GM21360 (cell line): ENCODE results near the gene REV3L.
A peak's percentile ranks its signal among the peaks of the same experiment; 100 is the strongest.
"Not testable (repeated sequence)": the region's sequence is repeated elsewhere in the genome, so short reads cannot be mapped to it uniquely, and the experiment has no call there.

Source experiments
- ATAC-seq: cut with Tn5 transposase; IDR thresholded peaks from one replicate; pipeline ENCODE4 v1.9.1; 2021; ENCODE audit warnings: mild to moderate bottlenecking, moderate library complexity; ENCODE audit not compliant: unreplicated experiment

The REV3L gene

DNA sequence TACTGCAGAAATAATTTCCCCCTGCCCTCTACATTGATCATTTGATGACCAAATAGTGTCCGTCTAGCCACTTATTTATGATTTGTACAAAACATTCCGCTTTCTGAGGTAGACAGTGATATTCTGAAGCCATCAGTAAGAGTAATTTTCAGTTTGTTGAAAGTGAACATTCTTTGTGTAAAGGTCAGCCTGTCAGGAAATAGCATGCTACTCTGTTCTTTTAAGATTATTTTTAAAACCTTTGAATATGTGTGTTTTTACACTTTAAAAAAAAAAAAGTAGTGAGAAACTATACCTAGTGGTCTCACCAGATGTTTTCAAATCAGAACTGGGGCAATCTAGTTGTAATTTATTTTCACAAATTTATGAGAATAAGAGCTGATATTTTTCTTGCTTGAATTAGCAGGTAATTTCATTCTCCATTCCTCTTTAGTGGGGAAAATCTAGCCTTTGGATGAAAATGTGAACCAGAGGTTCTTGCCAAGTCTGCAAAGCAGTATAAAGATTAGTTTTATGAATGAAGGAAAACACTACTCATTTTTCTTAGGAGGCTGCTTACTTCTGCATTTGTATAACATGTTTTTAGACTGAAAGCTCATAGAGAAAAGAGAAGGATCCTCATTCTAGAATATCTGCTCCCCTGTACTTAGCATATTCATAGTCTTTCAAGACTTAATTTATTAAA is 12.1 kb upstream of the REV3L start:
- ATAC-seq = no peak

DNA sequence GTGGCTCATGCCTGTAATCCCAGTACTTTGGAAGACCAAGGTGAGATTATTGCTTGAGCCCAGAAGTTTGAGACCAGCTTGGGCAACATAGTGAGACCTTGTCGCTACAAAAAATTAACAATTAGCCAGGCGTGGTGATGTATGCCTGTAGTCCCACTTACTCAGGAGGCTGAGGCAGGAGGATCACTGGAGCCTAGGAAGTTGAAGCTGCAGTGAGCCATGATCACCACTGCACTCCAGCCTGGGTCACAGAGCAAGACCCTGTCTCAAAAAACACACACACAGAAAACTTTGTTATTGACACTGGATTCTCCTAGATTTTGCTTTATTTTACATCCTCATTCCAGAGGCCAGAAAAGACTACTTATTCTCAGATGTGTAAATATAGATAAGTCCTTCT is 9.5 kb upstream of the REV3L start:
- no peak for ATAC-seq

DNA sequence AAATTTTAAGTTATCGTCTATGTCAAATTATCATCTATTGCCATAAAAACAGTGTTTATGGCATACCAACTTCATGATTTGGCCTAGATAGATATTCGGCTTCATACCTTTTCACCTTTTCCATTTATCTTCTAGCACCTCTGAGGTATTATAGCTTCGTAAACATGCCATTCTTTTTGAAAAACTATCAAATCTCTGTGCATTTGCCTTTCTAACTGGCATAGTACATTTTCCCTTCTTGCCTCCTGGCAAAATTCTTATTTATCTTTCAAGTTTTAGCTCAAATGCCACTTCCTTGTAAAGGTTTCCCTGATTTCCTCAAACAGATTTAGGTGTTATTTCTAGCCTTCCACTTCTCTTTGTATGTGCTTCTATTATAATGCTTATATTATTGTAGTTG is 7.0 kb upstream of the REV3L start:
- ATAC-seq = no peak

DNA sequence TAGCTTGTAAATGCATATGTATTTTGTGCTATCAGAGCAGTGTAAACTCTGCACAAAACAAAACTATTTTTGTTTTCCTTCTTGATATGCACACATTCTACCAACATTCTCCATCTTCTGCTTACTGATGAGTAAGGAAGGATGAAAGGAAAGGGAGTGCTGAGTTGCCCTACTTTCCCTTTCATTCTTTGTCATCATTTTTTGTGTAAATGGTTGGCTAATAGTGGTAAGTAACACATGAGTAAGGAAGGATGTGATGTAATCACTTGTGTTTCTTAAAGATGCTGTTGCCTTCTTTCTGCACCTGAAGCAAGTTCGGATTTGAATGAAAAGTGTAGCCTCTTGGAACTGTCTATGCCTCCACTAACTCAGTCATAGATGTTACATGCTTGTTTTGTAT is 4.6 kb upstream of the REV3L start:
- peak; percentile 24 for ATAC-seq

DNA sequence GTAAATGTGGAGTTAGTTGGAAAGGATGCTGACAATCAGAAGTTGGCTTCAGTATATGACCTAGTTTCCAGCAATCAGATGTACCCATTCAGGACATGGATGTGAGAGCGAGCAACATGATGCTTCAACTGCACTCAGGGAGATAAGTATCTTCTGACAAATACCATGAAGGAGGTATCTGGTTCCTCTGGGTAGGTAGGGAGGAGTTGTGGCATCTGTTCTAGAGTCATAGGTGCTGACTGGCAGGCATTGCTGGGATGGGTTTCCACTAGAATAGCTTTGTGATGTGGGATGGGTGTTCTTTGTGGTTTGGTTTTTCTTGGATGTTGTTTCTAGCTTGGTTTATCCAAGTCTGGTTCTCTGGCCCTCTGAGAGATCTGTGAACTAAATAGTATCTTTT is 3.9 kb upstream of the REV3L start:
- ATAC-seq = no peak

DNA sequence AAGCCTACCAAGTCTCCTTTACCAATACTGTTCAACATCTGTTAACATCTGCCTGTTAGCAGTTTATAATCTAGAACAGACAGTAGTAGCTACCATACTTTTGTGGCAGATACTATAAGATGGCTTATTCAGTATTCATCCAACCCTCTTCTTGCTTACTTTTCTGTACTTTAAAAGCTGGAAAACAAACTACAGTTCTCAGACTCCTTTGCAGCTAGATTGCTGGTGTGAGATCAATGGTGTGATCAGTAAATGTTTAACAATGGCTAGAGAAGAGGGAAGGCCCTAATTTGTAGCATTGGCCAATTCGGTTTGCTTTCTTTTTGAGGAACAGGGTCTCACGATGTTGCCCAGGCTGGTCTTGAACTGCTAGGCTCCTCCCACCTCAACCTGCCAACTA is 3.5 kb upstream of the REV3L start:
- no peak for ATAC-seq

DNA sequence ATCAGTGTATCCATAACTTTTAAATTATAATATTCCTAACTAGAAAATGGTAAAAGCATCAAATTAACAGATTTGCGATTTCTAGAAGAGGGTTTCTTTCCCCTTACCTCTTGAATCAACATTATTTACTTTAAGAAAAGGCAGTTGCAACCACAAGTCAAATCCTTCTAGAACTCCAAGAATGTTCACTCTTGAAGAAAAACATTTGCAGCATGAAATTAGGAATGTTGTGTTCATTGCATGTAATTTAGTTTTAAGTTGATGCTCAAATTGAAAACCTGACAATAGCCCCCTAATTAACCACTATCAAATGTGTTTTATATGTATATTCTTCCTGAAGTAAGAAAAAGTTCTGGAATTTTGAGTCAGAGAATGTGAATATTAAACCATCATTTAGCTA is 2.3 kb upstream of the REV3L start:
- no peak for ATAC-seq

DNA sequence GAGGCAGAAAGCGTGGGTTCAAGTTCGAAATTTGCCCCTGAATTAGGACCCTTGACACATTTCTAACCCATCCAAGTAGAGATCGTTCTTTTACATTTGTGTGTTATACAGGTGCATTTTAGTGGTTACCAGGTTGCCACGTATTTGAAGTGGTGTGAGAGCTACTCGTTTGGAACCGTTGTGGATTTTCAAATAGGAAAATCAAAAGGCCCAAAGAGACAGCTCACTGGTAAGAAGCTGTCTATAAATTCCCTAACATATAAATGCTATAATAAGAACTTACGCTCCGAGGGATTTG is 1.6 kb upstream of the REV3L start:
- ATAC-seq = no peak

DNA sequence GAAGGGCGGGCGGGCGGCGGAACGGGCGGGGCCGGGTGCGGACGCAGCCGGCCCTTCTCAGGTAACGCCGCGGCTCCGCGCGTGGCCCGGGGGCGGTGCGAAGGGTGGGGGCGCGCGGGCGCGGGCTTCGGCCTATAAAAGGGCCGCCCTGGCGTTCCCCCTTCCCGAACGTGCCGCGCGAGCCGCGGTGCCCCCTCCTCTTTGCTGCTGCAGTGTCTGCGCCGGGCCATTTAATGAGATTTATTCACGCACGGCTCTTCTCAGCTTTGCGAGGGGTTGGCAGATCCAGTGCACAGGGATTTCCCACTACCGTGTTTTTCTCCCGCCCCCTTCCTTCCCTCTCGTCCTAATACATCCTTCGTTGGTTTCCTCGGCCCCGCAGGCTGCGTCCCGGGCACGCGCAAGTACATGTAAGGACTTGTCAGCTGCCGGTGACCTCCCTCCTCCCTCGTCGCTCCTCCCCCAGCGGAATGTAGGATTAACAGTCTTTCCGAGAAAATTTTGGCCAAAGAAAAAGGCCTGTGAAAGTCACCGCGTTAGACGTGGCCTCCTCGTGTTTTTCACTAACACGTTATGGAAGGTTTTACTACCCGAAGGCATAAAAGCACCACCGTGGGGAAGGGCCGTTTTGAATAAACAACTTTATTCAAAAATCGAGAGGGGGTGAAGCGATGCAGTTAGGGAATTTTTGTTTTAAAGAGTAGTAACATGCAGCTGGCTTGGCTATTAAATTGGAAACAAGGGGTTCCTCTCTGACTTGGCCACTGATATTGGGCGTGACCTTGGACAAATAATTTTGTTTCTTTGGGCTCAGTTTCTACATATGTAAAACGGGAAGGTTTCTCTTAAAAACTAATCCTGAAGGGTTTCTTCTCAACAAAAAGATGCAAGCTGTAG is 966 bp upstream of the REV3L start:
- peak; percentile 53 for ATAC-seq

DNA sequence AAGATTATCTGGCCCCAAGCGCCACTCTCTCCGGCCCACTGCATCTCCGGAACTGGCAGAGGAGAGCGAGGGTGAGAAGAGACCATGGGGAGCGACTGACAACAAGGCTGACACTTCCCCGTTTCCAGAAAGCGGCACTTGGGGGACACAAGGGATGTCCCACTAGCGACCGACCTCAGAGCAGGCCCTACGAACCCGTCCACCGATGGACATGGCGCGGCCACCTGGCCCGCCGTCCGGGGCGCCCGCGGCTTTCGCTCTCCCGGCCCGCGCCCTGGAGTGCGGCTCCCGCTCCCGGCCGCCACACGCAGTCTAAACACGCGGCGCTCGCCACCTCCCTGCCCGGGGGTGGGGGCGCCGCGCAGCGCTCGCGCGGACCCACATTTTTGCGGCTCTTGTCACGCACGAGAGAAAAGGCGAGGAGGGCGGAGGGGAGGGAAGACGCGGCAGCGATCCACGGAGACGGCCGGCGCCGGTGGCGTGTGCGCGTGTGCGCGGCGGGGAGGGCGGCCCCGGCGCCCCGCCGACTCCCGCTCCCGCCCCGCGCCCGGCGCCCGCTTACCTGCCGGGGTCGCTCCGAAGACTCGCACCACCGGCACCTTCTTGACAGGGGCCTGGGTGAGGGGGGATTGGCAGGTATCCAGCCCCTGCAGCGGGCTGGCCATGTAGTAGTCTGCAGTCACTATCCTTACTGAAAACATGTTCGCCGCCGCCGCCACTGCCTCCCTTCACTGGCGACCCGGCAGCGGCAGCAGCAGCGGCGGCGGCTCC is 645 bp downstream of the REV3L start:
- peak; percentile 23 for ATAC-seq

DNA sequence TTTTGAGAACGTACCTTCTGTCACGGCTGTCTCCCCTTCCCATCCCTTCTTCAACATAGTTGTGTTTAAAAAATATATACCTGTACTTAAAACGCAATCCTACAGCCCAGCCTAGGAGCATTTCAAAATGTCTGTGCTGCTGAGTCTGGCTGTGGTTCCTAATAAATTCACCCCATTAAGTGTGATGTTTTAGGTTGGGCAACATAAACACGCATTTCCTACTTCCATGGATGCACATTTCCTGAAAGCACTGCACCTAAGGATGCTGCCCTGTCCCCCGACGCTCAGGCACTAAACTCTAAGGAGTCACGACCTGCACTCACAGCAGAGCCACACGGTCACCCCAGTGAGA is 1.2 kb downstream of the REV3L start:
- no peak for ATAC-seq

DNA sequence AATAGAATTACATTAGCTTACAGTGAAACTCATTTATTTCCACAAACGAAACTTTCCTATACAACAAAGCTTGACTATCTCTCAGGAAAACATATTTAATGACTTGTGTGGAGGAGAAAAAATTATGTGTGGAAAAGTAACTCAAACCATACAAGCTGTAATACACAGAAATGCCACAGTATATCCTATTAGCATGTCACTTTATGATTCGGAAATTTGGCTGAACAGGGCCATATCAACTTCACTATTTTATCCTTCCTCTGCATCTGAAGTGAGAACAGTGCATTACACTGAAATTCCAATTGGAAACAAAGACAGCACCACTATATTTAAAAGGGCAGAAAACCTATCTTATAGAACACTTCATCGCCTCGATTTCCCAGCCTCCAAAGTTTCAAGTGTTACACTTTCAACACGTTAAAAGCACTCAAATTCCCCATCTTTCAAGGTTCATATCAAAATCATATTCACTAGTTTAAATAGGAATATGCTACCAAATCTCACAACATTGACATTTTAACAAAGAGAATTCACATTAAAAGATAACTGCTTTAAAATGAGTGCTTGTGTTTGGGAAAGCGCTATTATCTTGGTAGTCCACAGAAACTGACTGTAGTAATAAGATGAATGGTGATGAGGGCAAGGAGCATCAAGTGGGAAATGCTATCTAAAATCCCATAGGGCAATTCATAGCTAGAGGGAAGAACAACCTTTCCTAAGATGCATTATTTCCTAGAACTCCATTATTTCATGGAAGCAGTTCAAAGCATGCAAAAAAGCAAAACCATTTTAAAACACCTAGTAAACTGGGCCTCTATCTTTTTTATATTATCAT is 1.8 kb downstream of the REV3L start:
- no peak for ATAC-seq

DNA sequence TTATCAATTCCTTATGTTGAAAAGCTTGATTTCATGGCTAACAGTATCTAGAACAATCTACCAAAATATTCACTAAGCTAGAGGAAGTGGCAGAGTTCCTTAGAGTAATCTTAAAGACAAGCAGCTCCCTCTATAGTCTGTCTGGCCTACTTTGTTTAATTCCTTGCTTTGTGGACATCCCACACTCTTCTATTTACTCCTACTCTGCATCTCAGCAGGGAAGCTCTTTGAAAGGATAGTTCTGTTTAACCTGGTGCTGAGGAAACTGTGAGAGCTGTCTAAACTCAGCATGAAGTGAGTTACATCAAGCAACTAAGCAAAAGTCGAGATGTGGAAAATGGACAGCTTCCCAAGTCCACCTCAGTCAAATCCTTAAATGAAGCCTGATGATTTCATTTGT is 4.3 kb downstream of the REV3L start:
- ATAC-seq = no peak

DNA sequence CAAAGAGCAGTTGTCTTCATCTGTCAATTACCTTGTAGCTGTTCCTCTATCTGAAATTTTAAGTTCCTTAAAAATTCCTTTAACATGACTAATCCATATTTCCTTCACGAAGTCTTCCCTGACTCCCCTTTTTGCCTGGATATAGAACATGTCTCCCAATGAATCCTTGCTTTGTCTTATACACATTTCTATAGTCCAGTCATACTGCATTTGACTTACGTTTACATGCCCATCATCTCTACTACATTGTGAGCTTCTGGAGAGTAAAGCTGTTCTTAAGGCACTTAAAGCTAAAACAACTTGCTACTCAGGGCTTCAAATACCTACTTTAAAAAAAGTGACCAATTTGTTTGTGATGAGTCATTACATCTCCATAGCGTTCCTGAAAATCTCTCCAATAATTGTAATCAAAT is 4.9 kb downstream of the REV3L start:
- ATAC-seq = no peak

DNA sequence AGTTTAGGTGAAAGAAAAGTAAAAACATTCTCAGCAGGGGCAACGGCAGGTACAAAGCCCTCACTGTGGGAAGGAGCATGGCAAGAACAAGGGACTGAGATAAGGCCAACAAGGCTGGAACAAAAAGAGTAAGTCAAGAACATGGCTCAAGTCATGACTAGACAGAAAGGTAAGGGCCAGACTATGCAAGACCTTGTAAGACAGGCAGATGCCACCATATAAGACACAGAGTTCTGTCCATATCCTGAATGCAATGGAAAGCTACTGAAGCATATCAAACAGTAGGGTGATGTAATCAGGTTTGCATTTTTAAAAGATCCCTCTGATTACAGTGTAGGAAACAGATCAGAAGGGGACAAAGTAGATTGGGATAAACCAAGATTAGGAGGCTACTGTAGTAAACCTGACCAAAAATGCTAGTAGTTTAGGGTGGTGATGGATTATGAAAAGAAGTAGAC is 5.5 kb downstream of the REV3L start:
- no peak for ATAC-seq

DNA sequence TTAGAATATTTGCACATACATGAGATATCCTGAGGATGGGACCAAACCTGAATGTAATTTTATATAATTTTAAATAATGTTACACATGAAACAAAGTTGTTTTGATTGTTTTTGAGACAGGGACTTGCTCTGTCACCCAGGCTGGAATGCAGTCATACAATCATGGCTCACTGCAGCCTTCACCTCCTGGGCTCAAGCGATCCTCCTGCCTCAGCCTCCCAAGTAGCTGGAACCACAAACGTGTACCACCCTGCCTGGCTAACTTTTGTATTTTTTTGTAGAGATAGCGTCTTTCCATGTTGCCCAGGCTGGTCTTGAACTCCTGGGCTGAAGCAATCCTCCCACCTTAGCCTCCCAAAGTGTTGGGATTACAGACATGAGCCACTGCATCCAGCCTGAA is 7.0 kb downstream of the REV3L start:
- not testable (repeated sequence) for ATAC-seq

DNA sequence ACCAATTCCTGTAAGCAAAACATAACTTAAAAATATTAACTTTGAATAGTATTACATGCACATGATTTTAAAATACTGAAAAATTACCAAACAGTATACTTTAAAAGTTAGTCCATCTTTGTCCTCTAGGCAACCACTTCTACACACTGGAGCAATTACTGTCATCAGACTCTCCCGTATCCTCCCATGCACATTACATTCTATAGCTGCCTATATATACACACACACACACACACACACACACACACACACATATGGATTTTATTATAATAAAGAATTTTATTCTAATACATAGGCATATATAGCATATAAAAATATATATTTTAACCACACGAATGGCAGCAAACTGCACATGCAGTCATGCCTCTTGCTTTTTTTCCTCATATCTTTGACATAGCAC is 8.2 kb downstream of the REV3L start:
- ATAC-seq = no peak

DNA sequence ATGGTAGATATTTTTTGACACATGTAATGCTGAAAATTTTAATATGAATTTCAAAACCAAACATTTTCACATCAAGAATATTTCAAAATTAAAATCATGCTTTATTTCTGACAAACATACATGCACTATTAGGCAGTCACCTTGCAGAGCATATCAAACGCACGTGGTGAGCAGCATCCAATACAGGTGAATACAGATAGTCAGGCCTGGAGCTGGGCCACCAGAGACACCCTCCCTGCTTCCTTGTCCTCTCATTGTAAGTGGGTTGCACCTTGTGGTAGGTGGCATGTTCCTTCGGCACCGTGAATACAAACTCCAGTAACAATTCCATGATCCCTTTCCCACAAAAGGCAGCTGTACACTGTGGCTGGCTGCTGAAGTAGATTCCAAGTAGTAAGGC is 8.9 kb downstream of the REV3L start:
- ATAC-seq = no peak

DNA sequence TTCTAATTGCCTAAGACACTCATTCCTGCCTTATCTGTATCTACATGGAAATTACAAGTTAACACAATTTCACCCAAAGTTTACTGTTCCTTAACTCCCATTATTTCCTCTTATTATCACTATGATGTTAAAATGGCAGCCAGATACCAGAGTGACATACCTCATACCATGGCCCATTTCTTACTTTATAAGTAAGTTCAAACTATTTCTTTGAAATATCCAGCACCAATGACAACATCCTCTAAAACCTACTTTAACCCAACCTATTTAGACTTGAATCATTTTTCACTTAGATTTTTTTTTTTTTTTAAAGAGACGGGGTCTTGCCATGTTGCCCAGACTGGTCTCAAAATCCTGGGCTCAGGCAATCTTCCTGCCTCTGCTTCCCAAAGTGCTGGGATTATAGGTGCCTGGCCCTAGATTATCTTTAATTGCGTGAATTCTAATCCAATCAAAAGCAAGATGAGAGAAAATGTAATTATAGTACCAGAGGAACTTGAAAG is 10.0 kb downstream of the REV3L start:
- ATAC-seq = no peak

DNA sequence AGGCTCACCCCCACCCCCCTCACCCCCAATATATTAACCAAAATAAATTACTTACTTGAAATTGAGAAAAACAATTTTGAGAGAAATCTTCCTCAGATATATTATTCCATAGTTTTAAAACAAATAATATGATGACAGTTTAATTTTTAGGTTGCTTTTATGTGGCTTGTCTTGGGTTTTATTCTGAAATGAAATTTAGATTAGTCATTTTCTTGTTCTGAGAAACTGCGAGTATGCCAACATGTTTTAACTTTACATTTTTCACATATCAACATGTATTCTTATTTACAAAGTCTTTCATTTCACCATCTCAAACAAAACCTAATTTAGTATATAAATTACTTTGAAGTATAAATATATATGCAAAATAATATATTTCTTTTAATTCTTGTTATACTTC is 11.1 kb downstream of the REV3L start:
- ATAC-seq = no peak

DNA sequence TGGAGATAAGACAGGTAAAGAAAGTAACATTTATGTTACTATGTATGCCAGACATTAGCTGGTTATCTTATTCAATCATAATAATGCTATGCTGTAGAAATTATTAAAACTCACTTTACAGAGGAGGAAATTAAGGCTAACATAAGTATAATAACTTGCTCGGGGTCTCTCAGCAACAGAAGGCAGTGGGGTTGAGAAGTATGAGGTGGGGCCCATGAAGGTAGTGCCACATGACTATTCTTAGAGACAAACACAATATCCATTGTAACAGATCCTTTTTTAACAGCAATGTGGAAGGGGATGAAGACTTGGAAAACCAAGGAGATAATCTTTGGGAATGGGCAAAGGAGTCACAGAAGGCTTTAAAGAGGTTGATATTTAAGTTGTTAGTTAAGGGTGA is 11.5 kb downstream of the REV3L start:
- ATAC-seq = no peak
